HG03469 (cell line): ENCODE measurements around the gene ABCC11.
"Not testable (repeated sequence)": the region's sequence is repeated elsewhere in the genome, so short reads cannot be mapped to it uniquely, and the experiment has no call there.

Experiments used
- ATAC-seq: cut with Tn5 transposase; IDR thresholded peaks from one replicate; pipeline ENCODE4 v1.9.1; 2021; ENCODE audit warnings: mild to moderate bottlenecking, moderate library complexity, moderate number of reproducible peaks; ENCODE audit not compliant: unreplicated experiment

Gene ABCC11

GRCh38 chr16:48204825-48205151 lies 42.6 kb downstream of the ABCC11 start:
- ATAC-seq, result no peak

GRCh38 chr16:48203974-48204824 lies 43.1 kb downstream of the ABCC11 start:
- ATAC-seq, result no peak

GRCh38 chr16:48201515-48202201 lies 45.7 kb downstream of the ABCC11 start:
- ATAC-seq, result no peak

GRCh38 chr16:48197294-48197693 lies 50.0 kb downstream of the ABCC11 start:
- ATAC-seq, result no peak

GRCh38 chr16:48194828-48195556 lies 52.3 kb downstream of the ABCC11 start:
- no peak for ATAC-seq

GRCh38 chr16:48193846-48194245 lies 53.5 kb downstream of the ABCC11 start:
- ATAC-seq, result no peak

- peak; percentile 88 for ATAC-seq
Observed at GRCh38 chr16:48188449-48189102, 58.8 kb downstream of the ABCC11 start.

GRCh38 chr16:48187779-48188178 lies 59.6 kb downstream of the ABCC11 start:
- no peak for ATAC-seq

GRCh38 chr16:48184681-48185080 lies 62.7 kb downstream of the ABCC11 start:
- ATAC-seq, result no peak

- no peak for ATAC-seq
Observed at GRCh38 chr16:48182979-48183537, 64.3 kb downstream of the ABCC11 start.

- not testable (repeated sequence) for ATAC-seq
Observed at GRCh38 chr16:48181746-48182520, 65.4 kb downstream of the ABCC11 start.

GRCh38 chr16:48180868-48181480 lies 66.4 kb downstream of the ABCC11 start:
- no peak for ATAC-seq

GRCh38 chr16:48176635-48177408 lies 70.5 kb downstream of the ABCC11 start:
- no peak for ATAC-seq

- ATAC-seq, result no peak
Observed at GRCh38 chr16:48173889-48174288, 73.5 kb downstream of the ABCC11 start.

- no peak for ATAC-seq
Observed at GRCh38 chr16:48172682-48173081, 74.7 kb downstream of the ABCC11 start.

GRCh38 chr16:48169896-48170295 lies 77.4 kb downstream of the ABCC11 start:
- ATAC-seq, result no peak

GRCh38 chr16:48168075-48168474 lies 79.3 kb downstream of the ABCC11 start:
- no peak for ATAC-seq

GRCh38 chr16:48166617-48167016 lies 80.7 kb downstream of the ABCC11 start:
- ATAC-seq, result not testable (repeated sequence)
